Stimulated activated CD8-positive, alpha-beta memory T cell treated with anti-CD3 and anti-CD28 coated beads, Interleukin-7, amount 100 ng/mL, for 4 hours (primary cell): ENCODE data around the gene PARP1.
"Not testable (repeated sequence)": the region's sequence is repeated elsewhere in the genome, so short reads cannot be mapped to it uniquely, and the experiment has no call there.

Source experiments
- DNase-seq, 2 donors: peaks; one replicate each; pipeline ENCODE4 v3.0.0-alpha.2; 2020; ENCODE audit warnings: low read depth in 2 of 2

PARP1 gene

GRCh38 chr1:226407497-226408284 lies at the start of gene PARP1:
TSS of gene PARP1 (minus strand) at chr1:226408093. CDS start at chr1:226407929, 164 bp downstream.
- peak; percentile 74 to 85 for DNase-seq

DNA sequence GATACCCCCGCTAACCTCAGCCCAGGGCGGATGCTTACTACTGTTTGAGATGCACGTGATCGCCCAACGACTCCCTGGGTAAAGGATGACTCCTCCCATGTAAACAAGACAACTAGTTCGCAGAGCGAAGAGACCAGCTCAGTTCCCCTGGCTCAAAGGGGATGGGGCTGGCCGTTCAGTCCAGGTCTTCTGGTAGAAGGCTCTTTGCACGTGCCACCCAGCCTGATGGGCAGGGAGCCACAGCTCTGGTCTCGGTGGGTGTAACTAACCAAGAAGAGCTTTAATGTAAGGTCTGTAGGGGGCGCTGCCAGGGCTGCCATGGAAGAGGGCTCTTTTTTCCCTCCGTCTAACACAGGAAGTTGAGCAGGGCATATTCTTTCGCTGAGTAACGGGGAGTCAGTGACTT lies 49.4 kb upstream of the PARP1 start:
- peak; percentile 16 to 28 for DNase-seq

GRCh38 chr1:226455843-226456242 lies 48.0 kb upstream of the PARP1 start:
- no peak for DNase-seq

DNA sequence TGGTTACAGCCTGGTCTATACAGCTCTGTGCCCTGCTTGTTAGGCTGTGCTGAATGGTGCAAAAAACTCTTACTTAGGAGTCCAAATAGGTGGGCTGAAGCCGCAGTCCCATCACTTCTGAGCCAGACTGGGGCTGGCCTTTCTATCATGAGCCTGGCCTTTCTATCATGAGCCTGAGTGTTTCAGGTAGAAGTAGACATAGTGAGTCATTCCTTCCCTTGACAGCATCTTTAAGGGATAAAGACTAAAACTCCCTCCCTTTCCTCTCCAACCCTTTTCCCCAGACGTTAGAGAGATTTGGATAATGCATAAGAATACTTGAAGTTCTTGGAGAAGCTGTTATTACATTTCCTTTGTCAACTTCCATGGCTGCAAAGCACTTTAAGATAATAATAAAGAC lies 46.5 kb upstream of the PARP1 start:
- DNase-seq, result no peak

DNA sequence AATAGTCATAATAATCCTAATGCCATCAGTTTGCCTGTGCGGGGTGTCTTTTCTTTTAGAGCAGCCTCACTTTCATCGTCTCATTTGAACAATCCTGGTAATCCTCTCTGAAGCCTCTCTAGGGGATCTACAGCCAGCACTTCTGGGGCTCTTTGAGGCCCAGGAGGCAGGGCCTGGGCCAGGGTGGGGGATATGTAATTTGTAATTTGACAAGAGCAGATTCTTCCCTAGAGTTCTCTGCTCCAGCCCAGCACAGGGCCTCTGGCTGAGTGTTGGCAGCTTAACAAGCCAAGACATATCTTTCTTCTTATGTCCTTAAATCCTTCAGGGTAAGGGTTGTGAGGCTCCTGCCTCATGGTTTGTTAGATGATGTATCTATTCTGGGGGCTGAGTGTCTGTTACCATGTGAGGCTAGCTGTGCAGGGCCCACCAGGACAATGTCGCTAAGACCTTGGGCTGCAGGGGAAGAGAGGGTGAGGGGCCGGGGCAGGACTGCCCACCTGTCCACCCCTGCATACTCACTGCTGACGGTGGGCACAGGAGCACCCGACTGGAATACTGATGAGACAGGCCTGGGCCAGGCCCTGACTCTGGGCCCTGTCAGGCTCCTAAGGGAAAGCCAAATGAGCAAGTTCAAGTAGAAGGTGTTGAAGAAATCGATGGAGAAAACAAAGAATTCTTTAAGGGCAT lies 45.3 kb upstream of the PARP1 start:
- DNase-seq, result no peak

GRCh38 chr1:226450688-226451087 lies 42.8 kb upstream of the PARP1 start:
- DNase-seq, result no peak

DNA sequence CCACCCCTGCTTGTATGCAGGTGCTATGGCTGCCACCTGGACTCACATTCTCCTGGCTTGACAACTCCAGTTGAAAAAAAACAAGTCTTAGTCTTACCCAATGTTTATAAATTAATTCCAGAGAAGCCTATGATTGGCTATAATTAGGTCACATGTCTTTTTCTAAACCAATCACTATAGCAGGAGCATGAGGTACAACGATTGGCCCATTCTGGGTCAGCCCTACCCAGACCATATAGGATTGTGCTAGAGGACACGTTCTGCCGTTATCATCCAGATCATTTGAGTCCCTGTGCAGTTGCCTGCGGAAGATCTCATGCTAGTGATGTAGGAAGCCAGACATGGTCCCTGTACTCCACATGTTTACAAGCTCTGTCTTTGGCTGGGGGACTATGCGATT lies 41.9 kb upstream of the PARP1 start:
- DNase-seq, result no peak

- no peak for DNase-seq
Observed at GRCh38 chr1:226447932-226448665, 40.2 kb upstream of the PARP1 start.

DNA sequence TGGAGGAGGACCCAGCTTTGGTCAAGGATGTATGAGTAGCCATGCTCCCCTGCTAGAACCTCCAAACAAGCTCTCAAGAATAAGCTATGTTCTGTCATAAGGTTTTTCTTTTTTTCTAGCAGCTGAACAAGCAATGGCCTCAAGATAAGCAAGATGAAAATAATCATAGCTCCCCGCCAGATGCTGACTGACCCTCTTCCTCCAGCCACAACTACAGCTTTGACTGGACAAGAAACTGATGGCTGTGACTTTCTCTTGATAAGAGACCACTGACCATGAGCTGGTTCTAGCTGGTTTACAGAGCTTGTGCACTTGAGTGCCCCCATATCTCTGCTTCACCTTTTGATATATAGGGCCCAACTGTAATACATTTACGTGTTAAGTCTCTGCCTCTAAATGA lies 38.2 kb upstream of the PARP1 start:
- DNase-seq, result no peak

GRCh38 chr1:226444901-226445300 lies 37.0 kb upstream of the PARP1 start:
- DNase-seq, result peak; percentile 12 to 15

DNA sequence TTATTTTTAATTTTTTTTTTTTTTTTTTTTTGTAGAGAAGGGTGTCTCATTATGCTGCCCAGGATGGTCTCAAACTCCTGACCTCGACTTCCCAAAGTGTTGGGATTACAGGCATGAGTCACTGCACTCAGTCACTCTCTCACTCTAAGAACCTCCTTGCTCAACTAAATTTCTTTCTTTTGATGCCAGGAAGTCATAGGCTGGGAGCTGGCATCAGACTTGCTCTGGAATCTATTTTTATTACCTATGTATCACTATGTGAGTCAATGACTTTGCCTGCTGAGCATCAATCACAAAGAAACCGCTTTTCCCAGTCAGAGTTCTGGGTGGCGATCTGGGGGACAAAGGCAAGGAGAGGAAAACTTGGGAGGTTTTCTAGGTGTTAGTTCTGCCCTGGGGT lies 35.5 kb upstream of the PARP1 start:
- no peak for DNase-seq

GRCh38 chr1:226443033-226443432 lies 35.1 kb upstream of the PARP1 start:
- DNase-seq, result no peak

DNA sequence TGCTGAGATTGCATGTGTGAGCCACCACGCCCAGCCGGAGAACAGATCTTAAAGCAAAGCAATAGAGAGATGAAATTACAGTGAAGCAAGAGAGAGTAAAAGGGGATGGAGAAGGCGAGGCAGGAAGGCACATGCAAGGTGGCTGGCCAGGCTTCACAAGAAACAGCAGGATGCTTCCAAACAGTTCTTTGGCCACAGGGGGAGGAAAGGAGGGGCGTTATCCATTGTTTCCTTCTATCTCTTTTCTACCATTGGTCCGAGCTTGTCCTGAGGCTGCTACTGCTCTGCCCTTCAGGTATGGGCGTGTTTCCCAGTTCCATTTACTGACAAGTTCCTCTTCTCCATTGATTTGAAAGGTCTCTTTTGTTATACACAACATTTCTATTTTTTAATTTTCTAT lies 33.7 kb upstream of the PARP1 start:
- no peak for DNase-seq

- no peak for DNase-seq
Observed at GRCh38 chr1:226440512-226440911, 32.6 kb upstream of the PARP1 start.

GRCh38 chr1:226438007-226438406 lies 30.1 kb upstream of the PARP1 start:
- no peak for DNase-seq

- no peak for DNase-seq
Observed at GRCh38 chr1:226436855-226437491, 29.1 kb upstream of the PARP1 start.

GRCh38 chr1:226436472-226436854 lies 28.6 kb upstream of the PARP1 start:
- DNase-seq, result no peak

GRCh38 chr1:226433341-226433720 lies 25.4 kb upstream of the PARP1 start:
- DNase-seq, result no peak

- DNase-seq, result no peak
Observed at GRCh38 chr1:226432586-226433340, 24.9 kb upstream of the PARP1 start.

DNA sequence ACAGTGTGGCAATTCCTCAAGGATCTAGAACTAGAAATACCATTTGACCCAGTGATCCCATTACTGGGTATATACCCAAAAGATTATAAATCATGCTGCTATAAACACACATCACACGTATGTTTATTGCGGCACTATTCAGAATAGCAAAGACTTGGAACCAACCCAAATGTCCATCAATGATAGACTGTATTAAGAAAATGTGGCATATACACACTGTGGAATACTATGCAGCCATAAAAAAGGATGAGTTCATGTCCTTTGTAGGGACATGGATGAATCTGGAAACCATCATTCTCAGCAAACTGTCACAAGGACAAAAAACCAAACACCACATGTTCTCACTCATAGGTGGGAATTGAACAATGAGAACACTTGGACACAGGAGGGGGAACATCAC lies 24.0 kb upstream of the PARP1 start:
- not testable (repeated sequence) for DNase-seq
